ENCODE measurements around the gene TGFBR3L.

GRCh38 chr19:7909471-7910067 is 5.1 kb upstream of the TGFBR3L start:
- TF ChIP-seq CTCF (IDR thresholded peaks at IDR 0.05) (no peak), POLR2A (IDR thresholded peaks at IDR 0.05) (no peak)

Data from testis (tissue), 2 donors.